ENCODE data around the gene SAMD15. TPM values are rescaled to one million over a fixed set of nuclear protein-coding genes. Genes with fewer than 3 reads are reported as not detected.
"Not testable (repeated sequence)": the region's sequence is repeated elsewhere in the genome, so short reads cannot be mapped to it uniquely, and the experiment has no call there.

The SAMD15 gene
- polyA plus RNA-seq (2013) = 0.41 and 0.50 TPM in 2 replicates

GRCh38 chr14:77376771-77377501, at the start of gene SAMD15, which contains the start of gene TMED8:
TSS of gene SAMD15 (plus strand) at chr14:77377379. CDS start at chr14:77377419, 40 bp downstream.
TSS of gene TMED8 (minus strand) at chr14:77377094. CDS start at chr14:77377053, 41 bp downstream.
- H3K4ac ChIP-seq (ENCODE audit: low read depth, low read length) = peak within 1 kb of the TSS; percentile 37
- no peaks in the 10 kb centered on the region for H3K36me3 ChIP-seq (ENCODE audit: control insufficient read depth in 1 of 2, insufficient read depth in 2 of 2, low read length in 2 of 2)
- H2BK12ac ChIP-seq (ENCODE audit: low read length) = no peak within 1 kb of the TSS
- peak within 1 kb of the TSS; percentile 83 for H2BK5ac ChIP-seq (ENCODE audit: low read depth, low read length, poor library complexity)
- peak within 1 kb of the TSS; percentile 88 for H4K8ac ChIP-seq (ENCODE audit: low read depth, low read length)
- peak; percentile 83 to 88 for DNase-seq
- H3K79me2 ChIP-seq (ENCODE audit: control insufficient read depth, insufficient read depth, low read length, poor library complexity) = peaks cover 6% of the 10 kb centered on the region
- no peak within 1 kb of the TSS for H3K23ac ChIP-seq (ENCODE audit: low read length)
- peak within 1 kb of the TSS; percentile 93 for H3K9ac ChIP-seq (ENCODE audit: low read length)
- peak within 1 kb of the TSS; percentile 93 for H3K4me3 ChIP-seq (ENCODE audit: low read depth, low read length)
- peak within 1 kb of the TSS; percentile 61 for H4K12ac ChIP-seq (ENCODE audit: low read depth, low read length)
- peak within 1 kb of the TSS; percentile 48 for H2BK120ac ChIP-seq (ENCODE audit: insufficient read depth, low read length, poor library complexity)
- peaks cover 8% of the 10 kb centered on the region for H3K79me1 ChIP-seq (ENCODE audit: low read length)
- peaks cover 4 to 12% of the 10 kb centered on the region in 2 experiments for H3K4me1 ChIP-seq (ENCODE audit: control insufficient read depth in 1 of 2, insufficient read depth in 2 of 2, low read length in 2 of 2)
- H3K9me3 ChIP-seq (ENCODE audit: insufficient read depth, low read depth, low read length) = no peaks in the 10 kb centered on the region
- peak within 1 kb of the TSS; percentile 92 for H2AFZ ChIP-seq (ENCODE audit: insufficient read depth, low read length, poor library complexity)
- peak within 1 kb of the TSS; percentile 61 for H4K91ac ChIP-seq (ENCODE audit: low read depth, low read length)
- H3K27me3 ChIP-seq (ENCODE audit: insufficient read depth, low read length) = no peaks in the 10 kb centered on the region
- H3K27ac ChIP-seq (ENCODE audit: low read depth, low read length) = peak within 1 kb of the TSS; percentile 84
- H2AK5ac ChIP-seq (ENCODE audit: low read length) = no peak within 1 kb of the TSS
- H3K18ac ChIP-seq (ENCODE audit: low read length) = peak within 1 kb of the TSS; percentile 63
- WGBS (ENCODE audit: extremely low coverage, insufficient coverage, insufficient read length) = no CpG with 5 or more reads among the region's 69 CpGs
- H3K4me2 ChIP-seq (ENCODE audit: low read length) = peak within 1 kb of the TSS; percentile 90
- peak within 1 kb of the TSS; percentile 88 for H3K14ac ChIP-seq (ENCODE audit: low read length)

GRCh38 chr14:77329872-77330271, 47.3 kb upstream of the SAMD15 start:
- Histone ChIP-seq H4K8ac (ENCODE audit: low read depth, low read length) (no peak overlapping the region), H3K4ac (ENCODE audit: low read depth, low read length) (no peak overlapping the region), H2BK5ac (ENCODE audit: low read depth, low read length, poor library complexity) (no peak overlapping the region), H3K27me3 (ENCODE audit: insufficient read depth, low read length) (no peaks in the 10 kb centered on the region), H3K27ac (ENCODE audit: low read depth, low read length) (no peak overlapping the region), H3K23ac (ENCODE audit: low read length) (no peak overlapping the region), H3K4me2 (ENCODE audit: low read length) (no peak overlapping the region), H3K18ac (ENCODE audit: low read length) (no peak overlapping the region), H3K36me3 (ENCODE audit: control insufficient read depth in 1 of 2, insufficient read depth in 2 of 2, low read length in 2 of 2) (peaks cover 0 to 2% of the 10 kb centered on the region in 2 experiments), H3K4me1 (ENCODE audit: control insufficient read depth in 1 of 2, insufficient read depth in 2 of 2, low read length in 2 of 2) (peaks cover 3 to 7% of the 10 kb centered on the region in 2 experiments), H3K79me2 (ENCODE audit: control insufficient read depth, insufficient read depth, low read length, poor library complexity) (no peaks in the 10 kb centered on the region), H2BK120ac (ENCODE audit: insufficient read depth, low read length, poor library complexity) (no peak overlapping the region), H3K14ac (ENCODE audit: low read length) (no peak overlapping the region), H2AFZ (ENCODE audit: insufficient read depth, low read length, poor library complexity) (no peak overlapping the region), H3K4me3 (ENCODE audit: low read depth, low read length) (no peak overlapping the region), H4K91ac (ENCODE audit: low read depth, low read length) (no peak overlapping the region), H3K9me3 (ENCODE audit: insufficient read depth, low read depth, low read length) (no peaks in the 10 kb centered on the region), H2AK5ac (ENCODE audit: low read length) (no peak overlapping the region), H4K12ac (ENCODE audit: low read depth, low read length) (no peak overlapping the region), H2BK12ac (ENCODE audit: low read length) (no peak overlapping the region), H3K79me1 (ENCODE audit: low read length) (no peaks in the 10 kb centered on the region), H3K9ac (ENCODE audit: low read length) (no peak overlapping the region)
- WGBS (ENCODE audit: extremely low coverage, insufficient coverage, insufficient read length) = no CpG with 5 or more reads among the region's 7 CpGs
- DNase-seq = no peak

GRCh38 chr14:77335576-77335975, 41.6 kb upstream of the SAMD15 start:
- H2AK5ac ChIP-seq (ENCODE audit: low read length) = no peak overlapping the region
- no peak overlapping the region for H3K4me3 ChIP-seq (ENCODE audit: low read depth, low read length)
- H3K9ac ChIP-seq (ENCODE audit: low read length) = no peak overlapping the region
- WGBS (ENCODE audit: extremely low coverage, insufficient coverage, insufficient read length) = no CpG with 5 or more reads among the region's 3 CpGs
- no peak for DNase-seq
- no peaks in the 10 kb centered on the region for H3K79me2 ChIP-seq (ENCODE audit: control insufficient read depth, insufficient read depth, low read length, poor library complexity)
- no peak overlapping the region for H3K27ac ChIP-seq (ENCODE audit: low read depth, low read length)
- peaks cover 3 to 7% of the 10 kb centered on the region in 2 experiments for H3K36me3 ChIP-seq (ENCODE audit: control insufficient read depth in 1 of 2, insufficient read depth in 2 of 2, low read length in 2 of 2)
- no peak overlapping the region for H3K14ac ChIP-seq (ENCODE audit: low read length)
- H3K18ac ChIP-seq (ENCODE audit: low read length) = no peak overlapping the region
- H3K27me3 ChIP-seq (ENCODE audit: insufficient read depth, low read length) = no peaks in the 10 kb centered on the region
- no peak overlapping the region for H2BK5ac ChIP-seq (ENCODE audit: low read depth, low read length, poor library complexity)
- no peaks in the 10 kb centered on the region for H3K79me1 ChIP-seq (ENCODE audit: low read length)
- no peak overlapping the region for H2BK120ac ChIP-seq (ENCODE audit: insufficient read depth, low read length, poor library complexity)
- H2AFZ ChIP-seq (ENCODE audit: insufficient read depth, low read length, poor library complexity) = no peak overlapping the region
- H3K4ac ChIP-seq (ENCODE audit: low read depth, low read length) = no peak overlapping the region
- no peak overlapping the region for H4K12ac ChIP-seq (ENCODE audit: low read depth, low read length)
- no peak overlapping the region for H3K23ac ChIP-seq (ENCODE audit: low read length)
- no peak overlapping the region for H2BK12ac ChIP-seq (ENCODE audit: low read length)
- no peak overlapping the region for H3K4me2 ChIP-seq (ENCODE audit: low read length)
- H3K4me1 ChIP-seq (ENCODE audit: control insufficient read depth in 1 of 2, insufficient read depth in 2 of 2, low read length in 2 of 2) = no peaks in the 10 kb centered on the region
- no peaks in the 10 kb centered on the region for H3K9me3 ChIP-seq (ENCODE audit: insufficient read depth, low read depth, low read length)
- no peak overlapping the region for H4K8ac ChIP-seq (ENCODE audit: low read depth, low read length)
- H4K91ac ChIP-seq (ENCODE audit: low read depth, low read length) = no peak overlapping the region

- H3K27ac ChIP-seq (ENCODE audit: low read depth, low read length); H4K12ac ChIP-seq (ENCODE audit: low read depth, low read length); H2BK120ac ChIP-seq (ENCODE audit: insufficient read depth, low read length, poor library complexity); H3K4me3 ChIP-seq (ENCODE audit: low read depth, low read length); H4K8ac ChIP-seq (ENCODE audit: low read depth, low read length); H4K91ac ChIP-seq (ENCODE audit: low read depth, low read length); H2BK12ac ChIP-seq (ENCODE audit: low read length); H3K4me1 ChIP-seq (ENCODE audit: control insufficient read depth in 1 of 2, insufficient read depth in 2 of 2, low read length in 2 of 2); H3K27me3 ChIP-seq (ENCODE audit: insufficient read depth, low read length); H2BK5ac ChIP-seq (ENCODE audit: low read depth, low read length, poor library complexity); H3K23ac ChIP-seq (ENCODE audit: low read length); H3K79me1 ChIP-seq (ENCODE audit: low read length); H3K4me2 ChIP-seq (ENCODE audit: low read length); H3K9ac ChIP-seq (ENCODE audit: low read length); H3K4ac ChIP-seq (ENCODE audit: low read depth, low read length); H2AFZ ChIP-seq (ENCODE audit: insufficient read depth, low read length, poor library complexity); H3K79me2 ChIP-seq (ENCODE audit: control insufficient read depth, insufficient read depth, low read length, poor library complexity); H3K9me3 ChIP-seq (ENCODE audit: insufficient read depth, low read depth, low read length); H3K14ac ChIP-seq (ENCODE audit: low read length); DNase-seq; H2AK5ac ChIP-seq (ENCODE audit: low read length); H3K18ac ChIP-seq (ENCODE audit: low read length): not testable (repeated sequence)
- H3K36me3 ChIP-seq (ENCODE audit: control insufficient read depth in 1 of 2, insufficient read depth in 2 of 2, low read length in 2 of 2) = peaks cover 6 to 14% of the 10 kb centered on the region in 2 experiments
- no CpG with 5 or more reads among the region's 9 CpGs for WGBS (ENCODE audit: extremely low coverage, insufficient coverage, insufficient read length)
These were observed 39.9 kb upstream of the SAMD15 start for GRCh38 chr14:77337255-77337654.
